ENCODE data around the gene SLC25A11. TPM values are rescaled to one million over a fixed set of nuclear protein-coding genes. Genes with fewer than 3 reads are reported as not detected.
"Not testable (repeated sequence)": the region's sequence is repeated elsewhere in the genome, so short reads cannot be mapped to it uniquely, and the experiment has no call there.

Gene SLC25A11
- total and polyA plus RNA-seq, 4 donors = 34.8 to 72.1 (median 54.2) TPM

DNA sequence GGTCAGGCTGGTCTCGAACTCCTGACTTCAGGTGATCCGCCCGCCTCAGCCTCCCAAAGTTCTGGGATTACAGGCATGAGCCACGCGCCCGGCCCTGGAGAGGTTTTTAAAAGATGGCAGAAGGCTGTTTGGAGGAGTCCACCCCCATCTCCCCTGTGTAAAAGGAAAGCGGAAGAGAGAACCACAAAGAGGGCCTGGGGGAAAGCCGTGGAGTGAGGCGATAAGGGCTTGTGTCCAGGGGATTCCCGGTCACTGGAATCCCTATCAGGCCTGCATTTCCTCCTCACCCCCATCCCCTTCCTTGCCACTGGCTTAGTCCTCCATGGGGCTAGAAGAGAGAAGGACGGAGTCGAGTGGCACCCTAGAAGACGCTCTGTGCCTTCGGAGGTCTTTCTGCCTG, 7.9 kb downstream of the SLC25A11 start, which contains the start of gene GP1BA:
Gene GP1BA (plus strand): TSS at position 315 of the 400 bp plus-strand sequence. CDS start 328 bp downstream, outside the sequence.
- Histone ChIP-seq H3K27me3 (ENCODE audit: control insufficient read depth in 3 of 3, insufficient read depth in 3 of 3, low read length in 2 of 3) (no peaks in the 10 kb centered on the region), H3K36me3 (ENCODE audit: control insufficient read depth in 4 of 4, insufficient read depth in 4 of 4, low read length in 4 of 4) (no peaks in the 10 kb centered on the region), H3K4me1 (ENCODE audit: control insufficient read depth in 5 of 5, insufficient read depth in 5 of 5, low read length in 5 of 5) (peaks cover 0 to 7% (median 4%) of the 10 kb centered on the region in 5 donors), H3K9ac (ENCODE audit: insufficient read depth in 1 of 2, low read length in 2 of 2) (no peak within 1 kb of the TSS), H3K9me3 (ENCODE audit: control insufficient read depth in 4 of 4, insufficient read depth in 3 of 4, low read length in 3 of 4) (no peaks in the 10 kb centered on the region), H3K4me3 (no peak within 1 kb of the TSS), H3K27ac (ENCODE audit: low read depth in 1 of 2, low read length in 1 of 2) (no peak within 1 kb of the TSS)
- no peak for DNase-seq
- no peak for ATAC-seq (ENCODE audit: insufficient read depth, low FRiP score)
- TF ChIP-seq, protein P1, sequence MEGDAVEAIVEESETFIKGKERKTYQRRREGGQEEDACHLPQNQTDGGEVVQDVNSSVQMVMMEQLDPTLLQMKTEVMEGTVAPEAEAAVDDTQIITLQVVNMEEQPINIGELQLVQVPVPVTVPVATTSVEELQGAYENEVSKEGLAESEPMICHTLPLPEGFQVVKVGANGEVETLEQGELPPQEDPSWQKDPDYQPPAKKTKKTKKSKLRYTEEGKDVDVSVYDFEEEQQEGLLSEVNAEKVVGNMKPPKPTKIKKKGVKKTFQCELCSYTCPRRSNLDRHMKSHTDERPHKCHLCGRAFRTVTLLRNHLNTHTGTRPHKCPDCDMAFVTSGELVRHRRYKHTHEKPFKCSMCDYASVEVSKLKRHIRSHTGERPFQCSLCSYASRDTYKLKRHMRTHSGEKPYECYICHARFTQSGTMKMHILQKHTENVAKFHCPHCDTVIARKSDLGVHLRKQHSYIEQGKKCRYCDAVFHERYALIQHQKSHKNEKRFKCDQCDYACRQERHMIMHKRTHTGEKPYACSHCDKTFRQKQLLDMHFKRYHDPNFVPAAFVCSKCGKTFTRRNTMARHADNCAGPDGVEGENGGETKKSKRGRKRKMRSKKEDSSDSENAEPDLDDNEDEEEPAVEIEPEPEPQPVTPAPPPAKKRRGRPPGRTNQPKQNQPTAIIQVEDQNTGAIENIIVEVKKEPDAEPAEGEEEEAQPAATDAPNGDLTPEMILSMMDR (IDR thresholded peaks at IDR 0.05; ENCODE audit: control extremely low read depth, extremely low read depth) = no peak
- 64 to 71% methylated on average over 14 of the region's 14 CpGs for WGBS, 2 donors

DNA sequence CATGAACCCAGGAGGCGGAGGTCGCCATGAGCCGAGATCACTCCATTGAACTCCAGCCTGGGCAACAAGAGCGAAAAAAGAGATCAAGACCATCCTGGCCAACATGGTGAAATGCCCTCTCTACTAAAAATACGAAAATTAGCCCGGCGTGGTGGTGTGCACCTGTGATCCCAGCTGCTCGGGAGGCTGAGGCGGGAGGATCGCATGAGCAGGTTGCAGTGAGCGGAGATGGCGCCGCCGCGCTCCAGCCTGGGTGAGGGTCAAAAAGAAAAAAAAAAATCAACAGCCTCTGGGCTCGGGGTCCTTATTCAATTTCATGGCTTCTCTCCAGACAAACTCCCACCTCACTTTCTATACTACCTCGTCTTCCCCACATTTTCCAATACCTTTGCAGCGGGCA, 11.0 kb downstream of the SLC25A11 start:
- H3K36me3 ChIP-seq (ENCODE audit: control insufficient read depth in 4 of 4, insufficient read depth in 4 of 4, low read length in 4 of 4) = no peaks in the 10 kb centered on the region
- TF ChIP-seq, protein P1 (IDR thresholded peaks at IDR 0.05; ENCODE audit: control extremely low read depth, extremely low read depth) = no peak
- H3K4me1 ChIP-seq (ENCODE audit: control insufficient read depth in 5 of 5, insufficient read depth in 5 of 5, low read length in 5 of 5) = peaks cover 0 to under 1% (median under 1%) of the 10 kb centered on the region in 5 donors
- 97 to 98% methylated on average over 18 of the region's 18 CpGs for WGBS, 2 donors
- no peak overlapping the region for H3K4me3 ChIP-seq
- ATAC-seq (ENCODE audit: insufficient read depth, low FRiP score) (no peak), DNase-seq (no peak)
- H3K27me3 ChIP-seq (ENCODE audit: control insufficient read depth in 3 of 3, insufficient read depth in 3 of 3, low read length in 2 of 3) = no peaks in the 10 kb centered on the region
- no peak overlapping the region for H3K27ac ChIP-seq (ENCODE audit: low read depth in 1 of 2, low read length in 1 of 2)
- H3K9me3 ChIP-seq (ENCODE audit: control insufficient read depth in 4 of 4, insufficient read depth in 3 of 4, low read length in 3 of 4) = no peaks in the 10 kb centered on the region
- H3K9ac ChIP-seq (ENCODE audit: insufficient read depth in 1 of 2, low read length in 2 of 2) = no peak overlapping the region

DNA sequence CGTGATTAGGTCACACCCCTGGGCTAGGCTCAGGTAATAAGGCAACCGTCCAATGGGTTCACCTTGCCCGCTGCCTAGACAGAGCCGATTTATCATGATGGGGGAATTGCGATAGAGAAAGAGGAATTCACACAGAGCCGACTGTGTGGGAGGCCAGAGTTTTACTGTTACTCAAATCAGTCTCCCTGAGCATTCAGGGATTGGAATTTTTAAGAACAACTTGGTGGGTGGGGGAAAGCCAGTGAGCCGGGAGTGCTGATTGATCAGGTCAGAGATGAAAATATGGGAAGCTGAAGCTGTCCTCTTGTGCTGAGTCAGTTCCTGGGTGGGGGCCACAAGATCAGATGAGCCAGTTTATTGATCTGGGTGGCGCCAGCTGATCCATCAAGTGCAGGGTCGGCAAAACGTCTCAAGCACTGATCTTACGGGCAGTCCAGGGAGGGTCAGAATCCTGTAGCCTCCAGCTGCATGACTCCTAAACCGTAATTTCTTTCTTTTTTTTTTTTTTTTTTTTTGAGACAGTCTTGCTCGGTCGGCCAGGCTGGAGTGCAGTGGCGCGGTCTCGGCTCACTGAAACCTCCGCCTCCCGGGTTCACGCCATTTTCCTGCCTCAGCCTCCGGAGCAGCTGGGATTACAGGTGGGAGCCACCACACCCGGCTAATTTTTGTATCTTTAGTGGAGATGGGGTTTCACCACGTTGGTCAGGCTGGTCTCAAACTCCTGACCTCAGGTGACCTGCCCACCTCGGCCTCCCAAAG, 13.1 kb downstream of the SLC25A11 start:
- H3K9me3 ChIP-seq (ENCODE audit: control insufficient read depth in 4 of 4, insufficient read depth in 3 of 4, low read length in 3 of 4); H3K36me3 ChIP-seq (ENCODE audit: control insufficient read depth in 4 of 4, insufficient read depth in 4 of 4, low read length in 4 of 4); H3K27me3 ChIP-seq (ENCODE audit: control insufficient read depth in 3 of 3, insufficient read depth in 3 of 3, low read length in 2 of 3); H3K9ac ChIP-seq (ENCODE audit: insufficient read depth in 1 of 2, low read length in 2 of 2); DNase-seq; H3K4me1 ChIP-seq (ENCODE audit: control insufficient read depth in 5 of 5, insufficient read depth in 5 of 5, low read length in 5 of 5); ATAC-seq (ENCODE audit: insufficient read depth, low FRiP score); H3K27ac ChIP-seq (ENCODE audit: low read depth in 1 of 2, low read length in 1 of 2); H3K4me3 ChIP-seq: not testable (repeated sequence)
- 86 to 92% methylated on average over 24 of the region's 24 CpGs for WGBS, 2 donors

DNA sequence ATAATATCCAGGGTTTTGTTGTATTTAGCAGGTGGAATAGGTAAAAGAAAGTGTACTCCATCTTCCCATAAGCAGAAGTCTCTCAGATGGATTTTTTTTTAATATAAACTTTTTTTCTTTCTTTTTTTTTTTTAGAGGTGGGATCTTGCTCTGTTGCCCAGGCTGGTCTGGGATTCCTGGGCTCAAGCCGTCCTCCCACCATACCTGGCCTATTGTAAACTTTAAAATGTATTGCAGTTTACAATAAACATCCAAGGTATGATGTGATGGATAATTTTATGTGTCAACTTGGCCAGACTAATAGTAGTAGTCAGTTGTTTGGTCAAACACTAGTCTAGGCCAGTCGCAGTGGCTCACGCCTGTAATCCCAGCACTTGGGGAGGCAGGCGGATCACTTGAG, 18.5 kb downstream of the SLC25A11 start:
- no peaks in the 10 kb centered on the region for H3K9me3 ChIP-seq (ENCODE audit: control insufficient read depth in 4 of 4, insufficient read depth in 3 of 4, low read length in 3 of 4)
- H3K9ac ChIP-seq (ENCODE audit: insufficient read depth in 1 of 2, low read length in 2 of 2) = no peak overlapping the region
- no peak overlapping the region for H3K4me3 ChIP-seq
- DNase-seq (no peak), ATAC-seq (ENCODE audit: insufficient read depth, low FRiP score) (no peak)
- no peak overlapping the region for H3K27ac ChIP-seq (ENCODE audit: low read depth in 1 of 2, low read length in 1 of 2)
- H3K27me3 ChIP-seq (ENCODE audit: control insufficient read depth in 3 of 3, insufficient read depth in 3 of 3, low read length in 2 of 3) = no peaks in the 10 kb centered on the region
- TF ChIP-seq, protein P1 (IDR thresholded peaks at IDR 0.05; ENCODE audit: control extremely low read depth, extremely low read depth) = no peak
- H3K4me1 ChIP-seq (ENCODE audit: control insufficient read depth in 5 of 5, insufficient read depth in 5 of 5, low read length in 5 of 5) = no peaks in the 10 kb centered on the region
- no peaks in the 10 kb centered on the region for H3K36me3 ChIP-seq (ENCODE audit: control insufficient read depth in 4 of 4, insufficient read depth in 4 of 4, low read length in 4 of 4)
- WGBS, 2 donors = 95 to 98% methylated on average over 4 of the region's 4 CpGs

Measured in lung (tissue), 12 donors.